ENCODE data around the gene KRTAP29-1. TPM values are rescaled to one million over a fixed set of nuclear protein-coding genes. Genes with fewer than 3 reads are reported as not detected.

Gene KRTAP29-1
- total RNA-seq, 1 experiment from 2014 or later: not detected

GRCh38 chr17:41332239-41332638 lies 29.6 kb upstream of the KRTAP29-1 start:
- Mint-ChIP-seq H3K9me3 (peaks cover 2% of the 10 kb centered on the region; the same call in 1 of the 2 replicates), H3K27ac (no peak overlapping the region), H3K4me3 (no peak overlapping the region), H3K4me1 (no peaks in the 10 kb centered on the region), H3K27me3 (ENCODE audit: low read depth) (no peaks in the 10 kb centered on the region), H3K36me3 (no peaks in the 10 kb centered on the region)
- ChIA-PET POLR2A (no interaction called here), CTCF (interaction anchor here (0.9 to 1.0 kb wide), 2 partner anchors 216 to 331 kb away, joined by 3 to 4 read pairs; no protein-coding TSS in a partner anchor)
- ATAC-seq: no peak
- DNase-seq (ENCODE audit: low spot score): no peak
- no peak for TF ChIP-seq OVOL2 (CRISPR knock-in tag; IDR thresholded peaks at IDR 0.05; ENCODE audit: borderline replicate concordance)
- TF ChIP-seq ZNF138 (CRISPR knock-in tag; conservative IDR thresholded peaks at IDR 0.05): no peak

GRCh38 chr17:41331606-41332005 lies 29.0 kb upstream of the KRTAP29-1 start:
- ATAC-seq (no peak), DNase-seq (ENCODE audit: low spot score) (no peak)
- TF ChIP-seq JAZF1 (CRISPR knock-in tag; IDR thresholded peaks at IDR 0.05): no peak
- TF ChIP-seq, protein P1, sequence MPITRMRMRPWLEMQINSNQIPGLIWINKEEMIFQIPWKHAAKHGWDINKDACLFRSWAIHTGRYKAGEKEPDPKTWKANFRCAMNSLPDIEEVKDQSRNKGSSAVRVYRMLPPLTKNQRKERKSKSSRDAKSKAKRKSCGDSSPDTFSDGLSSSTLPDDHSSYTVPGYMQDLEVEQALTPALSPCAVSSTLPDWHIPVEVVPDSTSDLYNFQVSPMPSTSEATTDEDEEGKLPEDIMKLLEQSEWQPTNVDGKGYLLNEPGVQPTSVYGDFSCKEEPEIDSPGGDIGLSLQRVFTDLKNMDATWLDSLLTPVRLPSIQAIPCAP (CRISPR knock-in tag; IDR thresholded peaks at IDR 0.05): no peak
- no peak for TF ChIP-seq FOXP1 (CRISPR knock-in tag; IDR thresholded peaks at IDR 0.05; ENCODE audit: borderline replicate concordance)
- TF ChIP-seq, protein P2, sequence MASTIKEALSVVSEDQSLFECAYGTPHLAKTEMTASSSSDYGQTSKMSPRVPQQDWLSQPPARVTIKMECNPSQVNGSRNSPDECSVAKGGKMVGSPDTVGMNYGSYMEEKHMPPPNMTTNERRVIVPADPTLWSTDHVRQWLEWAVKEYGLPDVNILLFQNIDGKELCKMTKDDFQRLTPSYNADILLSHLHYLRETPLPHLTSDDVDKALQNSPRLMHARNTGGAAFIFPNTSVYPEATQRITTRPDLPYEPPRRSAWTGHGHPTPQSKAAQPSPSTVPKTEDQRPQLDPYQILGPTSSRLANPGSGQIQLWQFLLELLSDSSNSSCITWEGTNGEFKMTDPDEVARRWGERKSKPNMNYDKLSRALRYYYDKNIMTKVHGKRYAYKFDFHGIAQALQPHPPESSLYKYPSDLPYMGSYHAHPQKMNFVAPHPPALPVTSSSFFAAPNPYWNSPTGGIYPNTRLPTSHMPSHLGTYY (CRISPR knock-in tag; IDR thresholded peaks at IDR 0.05): no peak
- no peak for TF ChIP-seq FOXJ3 (CRISPR knock-in tag; IDR thresholded peaks at IDR 0.05; ENCODE audit: borderline replicate concordance)
- no peak for TF ChIP-seq RELA (CRISPR knock-in tag; IDR thresholded peaks at IDR 0.05; ENCODE audit: borderline replicate concordance)
- TF ChIP-seq, protein P3, sequence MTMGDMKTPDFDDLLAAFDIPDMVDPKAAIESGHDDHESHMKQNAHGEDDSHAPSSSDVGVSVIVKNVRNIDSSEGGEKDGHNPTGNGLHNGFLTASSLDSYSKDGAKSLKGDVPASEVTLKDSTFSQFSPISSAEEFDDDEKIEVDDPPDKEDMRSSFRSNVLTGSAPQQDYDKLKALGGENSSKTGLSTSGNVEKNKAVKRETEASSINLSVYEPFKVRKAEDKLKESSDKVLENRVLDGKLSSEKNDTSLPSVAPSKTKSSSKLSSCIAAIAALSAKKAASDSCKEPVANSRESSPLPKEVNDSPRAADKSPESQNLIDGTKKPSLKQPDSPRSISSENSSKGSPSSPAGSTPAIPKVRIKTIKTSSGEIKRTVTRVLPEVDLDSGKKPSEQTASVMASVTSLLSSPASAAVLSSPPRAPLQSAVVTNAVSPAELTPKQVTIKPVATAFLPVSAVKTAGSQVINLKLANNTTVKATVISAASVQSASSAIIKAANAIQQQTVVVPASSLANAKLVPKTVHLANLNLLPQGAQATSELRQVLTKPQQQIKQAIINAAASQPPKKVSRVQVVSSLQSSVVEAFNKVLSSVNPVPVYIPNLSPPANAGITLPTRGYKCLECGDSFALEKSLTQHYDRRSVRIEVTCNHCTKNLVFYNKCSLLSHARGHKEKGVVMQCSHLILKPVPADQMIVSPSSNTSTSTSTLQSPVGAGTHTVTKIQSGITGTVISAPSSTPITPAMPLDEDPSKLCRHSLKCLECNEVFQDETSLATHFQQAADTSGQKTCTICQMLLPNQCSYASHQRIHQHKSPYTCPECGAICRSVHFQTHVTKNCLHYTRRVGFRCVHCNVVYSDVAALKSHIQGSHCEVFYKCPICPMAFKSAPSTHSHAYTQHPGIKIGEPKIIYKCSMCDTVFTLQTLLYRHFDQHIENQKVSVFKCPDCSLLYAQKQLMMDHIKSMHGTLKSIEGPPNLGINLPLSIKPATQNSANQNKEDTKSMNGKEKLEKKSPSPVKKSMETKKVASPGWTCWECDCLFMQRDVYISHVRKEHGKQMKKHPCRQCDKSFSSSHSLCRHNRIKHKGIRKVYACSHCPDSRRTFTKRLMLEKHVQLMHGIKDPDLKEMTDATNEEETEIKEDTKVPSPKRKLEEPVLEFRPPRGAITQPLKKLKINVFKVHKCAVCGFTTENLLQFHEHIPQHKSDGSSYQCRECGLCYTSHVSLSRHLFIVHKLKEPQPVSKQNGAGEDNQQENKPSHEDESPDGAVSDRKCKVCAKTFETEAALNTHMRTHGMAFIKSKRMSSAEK (CRISPR knock-in tag; IDR thresholded peaks at IDR 0.05; ENCODE audit: borderline replicate concordance): no peak
- TF ChIP-seq FOXK1 (CRISPR knock-in tag; IDR thresholded peaks at IDR 0.05): no peak
- TF ChIP-seq TEAD4 (CRISPR knock-in tag; IDR thresholded peaks at IDR 0.05): no peak
- TF ChIP-seq, protein P4, sequence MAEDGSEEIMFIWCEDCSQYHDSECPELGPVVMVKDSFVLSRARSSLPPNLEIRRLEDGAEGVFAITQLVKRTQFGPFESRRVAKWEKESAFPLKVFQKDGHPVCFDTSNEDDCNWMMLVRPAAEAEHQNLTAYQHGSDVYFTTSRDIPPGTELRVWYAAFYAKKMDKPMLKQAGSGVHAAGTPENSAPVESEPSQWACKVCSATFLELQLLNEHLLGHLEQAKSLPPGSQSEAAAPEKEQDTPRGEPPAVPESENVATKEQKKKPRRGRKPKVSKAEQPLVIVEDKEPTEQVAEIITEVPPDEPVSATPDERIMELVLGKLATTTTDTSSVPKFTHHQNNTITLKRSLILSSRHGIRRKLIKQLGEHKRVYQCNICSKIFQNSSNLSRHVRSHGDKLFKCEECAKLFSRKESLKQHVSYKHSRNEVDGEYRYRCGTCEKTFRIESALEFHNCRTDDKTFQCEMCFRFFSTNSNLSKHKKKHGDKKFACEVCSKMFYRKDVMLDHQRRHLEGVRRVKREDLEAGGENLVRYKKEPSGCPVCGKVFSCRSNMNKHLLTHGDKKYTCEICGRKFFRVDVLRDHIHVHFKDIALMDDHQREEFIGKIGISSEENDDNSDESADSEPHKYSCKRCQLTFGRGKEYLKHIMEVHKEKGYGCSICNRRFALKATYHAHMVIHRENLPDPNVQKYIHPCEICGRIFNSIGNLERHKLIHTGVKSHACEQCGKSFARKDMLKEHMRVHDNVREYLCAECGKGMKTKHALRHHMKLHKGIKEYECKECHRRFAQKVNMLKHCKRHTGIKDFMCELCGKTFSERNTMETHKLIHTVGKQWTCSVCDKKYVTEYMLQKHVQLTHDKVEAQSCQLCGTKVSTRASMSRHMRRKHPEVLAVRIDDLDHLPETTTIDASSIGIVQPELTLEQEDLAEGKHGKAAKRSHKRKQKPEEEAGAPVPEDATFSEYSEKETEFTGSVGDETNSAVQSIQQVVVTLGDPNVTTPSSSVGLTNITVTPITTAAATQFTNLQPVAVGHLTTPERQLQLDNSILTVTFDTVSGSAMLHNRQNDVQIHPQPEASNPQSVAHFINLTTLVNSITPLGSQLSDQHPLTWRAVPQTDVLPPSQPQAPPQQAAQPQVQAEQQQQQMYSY (CRISPR knock-in tag; IDR thresholded peaks at IDR 0.05): no peak
- TF ChIP-seq FOXP4 (CRISPR knock-in tag; IDR thresholded peaks at IDR 0.05): no peak
- no peak for TF ChIP-seq CREM (CRISPR knock-in tag; IDR thresholded peaks at IDR 0.05)
- TF ChIP-seq KAT7 (CRISPR knock-in tag; IDR thresholded peaks at IDR 0.05; ENCODE audit: borderline replicate concordance): no peak
- no peak for TF ChIP-seq MXD4 (CRISPR knock-in tag; IDR thresholded peaks at IDR 0.05; ENCODE audit: borderline replicate concordance)
- no peak for TF ChIP-seq ZNF396 (CRISPR knock-in tag; IDR thresholded peaks at IDR 0.05; ENCODE audit: borderline replicate concordance)
- no peak for TF ChIP-seq RORB (CRISPR knock-in tag; IDR thresholded peaks at IDR 0.05)
- TF ChIP-seq ZNF671 (CRISPR knock-in tag; IDR thresholded peaks at IDR 0.05): no peak
- no peak for TF ChIP-seq JUN (CRISPR knock-in tag; IDR thresholded peaks at IDR 0.05)
- H3K27ac Mint-ChIP-seq: no peak overlapping the region
- no peaks in the 10 kb centered on the region for H3K27me3 Mint-ChIP-seq (ENCODE audit: low read depth)
- H3K4me1 Mint-ChIP-seq: no peaks in the 10 kb centered on the region
- H3K9me3 Mint-ChIP-seq: no peaks in the 10 kb centered on the region
- H3K36me3 Mint-ChIP-seq: no peaks in the 10 kb centered on the region
- ChIA-PET CTCF (no interaction called here), POLR2A (no interaction called here)
- no peak overlapping the region for H3K4me3 Mint-ChIP-seq

Measured in WTC11 (cell line).